Hepatocyte (in vitro differentiated cells): ENCODE data around the gene SLC35F5. TPM values are rescaled to one million over a fixed set of nuclear protein-coding genes. Genes with fewer than 3 reads are reported as not detected.
A peak's percentile ranks its signal among the peaks of the same experiment; 100 is the strongest.
"Not testable (repeated sequence)": the region's sequence is repeated elsewhere in the genome, so short reads cannot be mapped to it uniquely, and the experiment has no call there.

ENCODE experiments used
- DNase-seq: peaks from one replicate; pipeline ENCODE4 v3.0.0-alpha.2; 2016; ENCODE audit warnings: low spot score
- H2AFZ ChIP-seq: fragments of 200-600 bp; sonication (generic); 2 replicates; pipeline ENCODE4 v1.6.0; 2016; ENCODE audit warnings: antibody characterized with exemption, mild to moderate bottlenecking
- H3K27ac ChIP-seq: fragments of 200-600 bp; sonication (generic); 2 replicates; pipeline ENCODE4 v1.5.1; 2016; ENCODE audit warnings: mild to moderate bottlenecking
- H3K27me3 ChIP-seq: fragments of 200-600 bp; sonication (generic); 2 replicates; pipeline ENCODE4 v1.6.1; 2016
- H3K36me3 ChIP-seq: fragments of 200-600 bp; sonication (generic); replicated peaks from 2 replicates; pipeline ENCODE4 v1.5.1; 2016; ENCODE audit warnings: low read depth; ENCODE audit not compliant: insufficient read depth
- H3K4me1 ChIP-seq: fragments of 200-600 bp; sonication (generic); 2 replicates; pipeline ENCODE4 v1.5.1; 2016; ENCODE audit warnings: mild to moderate bottlenecking, moderate library complexity; ENCODE audit not compliant: insufficient read depth
- H3K4me2 ChIP-seq: fragments of 200-600 bp; sonication (generic); 2 replicates; pipeline ENCODE4 v1.6.0; 2016
- H3K4me3 ChIP-seq: fragments of 200-600 bp; sonication (generic); 2 replicates; pipeline ENCODE4 v1.5.1; 2016; ENCODE audit warnings: mild to moderate bottlenecking
- H3K79me2 ChIP-seq: fragments of 200-600 bp; sonication (generic); 2 replicates; pipeline ENCODE4 v1.6.0; 2017; ENCODE audit warnings: mild to moderate bottlenecking
- H3K9me2 ChIP-seq: fragments of 200-600 bp; sonication (generic); replicated peaks from 2 replicates; pipeline ENCODE4 v1.6.0; 2017; ENCODE audit warnings: mild to moderate bottlenecking; ENCODE audit not compliant: insufficient read depth
- H3K9me3 ChIP-seq: fragments of 200-600 bp; sonication (generic); 2 replicates; pipeline ENCODE4 v1.5.1; 2016; ENCODE audit warnings: low read depth, mild to moderate bottlenecking
- H4K20me1 ChIP-seq: fragments of 200-600 bp; sonication (generic); 2 replicates; pipeline ENCODE4 v1.6.0; 2016; ENCODE audit warnings: mild to moderate bottlenecking; ENCODE audit not compliant: insufficient read depth, poor library complexity, severe bottlenecking
- EZH2 ChIP-seq: fragments of 200-600 bp; sonication (generic); IDR thresholded peaks from 2 replicates; pipeline ENCODE4 v1.6.1; 2016; ENCODE audit warnings: antibody characterized with exemption, mild to moderate bottlenecking, borderline replicate concordance
- EZH2phosphoT487 ChIP-seq: fragments of 200-600 bp; sonication (generic); IDR thresholded peaks from one replicate; pipeline ENCODE4 v1.6.1; 2018; ENCODE audit warnings: antibody characterized with exemption, mild to moderate bottlenecking, low read depth, moderate library complexity; ENCODE audit not compliant: unreplicated experiment, severe bottlenecking
- WGBS: methylation state at CpG from one replicate; pipeline ENCODE4 v1.1.6; 2016; ENCODE audit warnings: low lambda C conversion rate; ENCODE audit errors: missing lambda C conversion rate; 5-methylcytosine and 5-hydroxymethylcytosine counted together
- polyA plus RNA-seq: library from polyadenylated mRNA; unstranded; fragments of >200 nt; fragmentation: Nextera tagmentation; extraction: Ambion mirVana; gene quantifications from 2 replicates; pipeline ENCODE4 v1.2.1, GENCODE V29; 2016
- total RNA-seq: library from RNA; depleted of rRNA; stranded (reverse); fragments of >200 nt; gene quantifications from 2 replicates; pipeline ENCODE4 v1.2.3, GENCODE V29; 2014
- TF ChIP-seq, protein P1 (sequence below): fragments of 200-600 bp; sonication (generic); IDR thresholded peaks from 2 replicates; pipeline ENCODE4 v1.5.1; 2016; ENCODE audit warnings: antibody characterized with exemption, mild to moderate bottlenecking; ENCODE audit not compliant: poor library complexity

The SLC35F5 gene
- total and polyA plus RNA-seq, 2 experiments from 2014 or later: 69.4 to 132 TPM

DNA sequence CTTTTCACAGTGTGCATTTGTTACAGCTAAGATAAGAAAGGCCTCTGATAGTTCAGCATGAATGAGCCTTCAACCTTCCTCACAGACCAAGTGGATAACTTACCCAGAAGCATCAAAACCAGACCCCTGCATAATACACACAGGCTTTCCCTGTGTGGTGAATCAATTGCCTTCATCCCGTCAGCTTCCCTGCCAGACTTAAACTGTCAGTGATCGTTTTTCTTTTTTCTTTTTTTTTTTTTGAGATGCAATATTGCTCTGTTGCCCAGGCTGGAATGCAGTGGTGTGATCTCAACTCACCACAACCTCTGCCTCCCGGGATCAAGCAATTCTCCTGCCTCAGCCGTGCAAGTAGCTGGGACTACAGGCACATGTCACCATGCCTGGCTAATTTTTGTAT, 20.5 kb upstream of the SLC35F5 start:
- Histone ChIP-seq H3K79me2 (no peaks in the 10 kb centered on the region), H2AFZ (no peak overlapping the region), H3K4me3 (no peak overlapping the region), H3K4me2 (no peak overlapping the region), H3K27ac (peak overlapping the region; percentile 56), H4K20me1 (no peaks in the 10 kb centered on the region), H3K27me3 (no peaks in the 10 kb centered on the region), H3K4me1 (no peaks in the 10 kb centered on the region), H3K36me3 (no peaks in the 10 kb centered on the region), H3K9me3 (no peaks in the 10 kb centered on the region), H3K9me2 (no peaks in the 10 kb centered on the region)
- TF ChIP-seq, protein P1, sequence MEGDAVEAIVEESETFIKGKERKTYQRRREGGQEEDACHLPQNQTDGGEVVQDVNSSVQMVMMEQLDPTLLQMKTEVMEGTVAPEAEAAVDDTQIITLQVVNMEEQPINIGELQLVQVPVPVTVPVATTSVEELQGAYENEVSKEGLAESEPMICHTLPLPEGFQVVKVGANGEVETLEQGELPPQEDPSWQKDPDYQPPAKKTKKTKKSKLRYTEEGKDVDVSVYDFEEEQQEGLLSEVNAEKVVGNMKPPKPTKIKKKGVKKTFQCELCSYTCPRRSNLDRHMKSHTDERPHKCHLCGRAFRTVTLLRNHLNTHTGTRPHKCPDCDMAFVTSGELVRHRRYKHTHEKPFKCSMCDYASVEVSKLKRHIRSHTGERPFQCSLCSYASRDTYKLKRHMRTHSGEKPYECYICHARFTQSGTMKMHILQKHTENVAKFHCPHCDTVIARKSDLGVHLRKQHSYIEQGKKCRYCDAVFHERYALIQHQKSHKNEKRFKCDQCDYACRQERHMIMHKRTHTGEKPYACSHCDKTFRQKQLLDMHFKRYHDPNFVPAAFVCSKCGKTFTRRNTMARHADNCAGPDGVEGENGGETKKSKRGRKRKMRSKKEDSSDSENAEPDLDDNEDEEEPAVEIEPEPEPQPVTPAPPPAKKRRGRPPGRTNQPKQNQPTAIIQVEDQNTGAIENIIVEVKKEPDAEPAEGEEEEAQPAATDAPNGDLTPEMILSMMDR: no peak
- TF ChIP-seq EZH2: no peak
- TF ChIP-seq EZH2phosphoT487: no peak
- whole genome bisulfite sequencing: 65% methylated on average over 4 of the region's 4 CpGs
- DNase-seq: no peak

DNA sequence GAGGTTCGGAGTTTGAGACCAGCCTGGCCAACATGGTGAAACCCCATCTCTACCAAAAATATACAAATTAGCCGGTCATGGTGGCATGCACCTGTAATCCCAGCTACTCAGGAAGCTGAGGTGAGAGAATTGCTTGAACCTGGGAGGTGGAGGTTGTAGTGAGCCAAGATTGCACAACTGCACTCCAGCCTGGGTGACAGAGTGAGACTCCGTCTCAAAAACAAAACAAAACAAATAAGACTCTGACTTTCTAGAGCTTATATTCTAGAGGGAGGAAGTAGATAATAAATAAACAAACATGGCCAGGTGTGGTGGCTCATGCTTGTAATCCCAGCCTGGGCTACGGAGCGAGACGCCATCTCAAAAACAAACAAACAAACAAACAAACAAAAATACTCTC, 18.2 kb upstream of the SLC35F5 start:
- not testable (repeated sequence) for H3K79me2 ChIP-seq, H3K27me3 ChIP-seq, H3K27ac ChIP-seq, H4K20me1 ChIP-seq, H3K36me3 ChIP-seq, H3K4me3 ChIP-seq, H3K9me3 ChIP-seq, H3K9me2 ChIP-seq, DNase-seq, H3K4me2 ChIP-seq, H2AFZ ChIP-seq, H3K4me1 ChIP-seq
- WGBS: 92% methylated on average over 6 of the region's 6 CpGs

DNA sequence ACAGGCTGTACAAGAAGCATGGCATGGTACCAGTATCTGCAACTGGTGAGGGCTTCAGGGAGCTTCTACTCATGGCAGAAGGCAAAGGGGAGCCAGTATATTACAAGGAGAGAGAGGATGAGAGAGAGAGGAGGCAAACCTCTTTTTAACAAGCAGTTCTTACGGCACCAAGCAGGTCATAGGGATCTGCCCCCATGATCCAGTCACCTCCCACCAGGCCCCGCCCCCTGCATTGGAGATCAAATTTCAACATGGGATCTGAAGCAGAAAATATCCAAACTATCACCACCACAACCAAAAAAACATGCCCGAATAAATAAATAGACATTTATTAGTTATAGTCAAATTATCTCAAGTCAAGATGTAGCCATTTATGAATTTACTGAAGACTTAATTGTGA, 14.5 kb upstream of the SLC35F5 start:
- no peak for DNase-seq
- Histone ChIP-seq H4K20me1 (no peaks in the 10 kb centered on the region), H3K9me3 (no peaks in the 10 kb centered on the region), H3K27ac (no peak overlapping the region), H3K27me3 (no peaks in the 10 kb centered on the region), H2AFZ (no peak overlapping the region), H3K79me2 (no peaks in the 10 kb centered on the region), H3K4me2 (no peak overlapping the region), H3K4me1 (no peaks in the 10 kb centered on the region), H3K4me3 (no peak overlapping the region), H3K9me2 (no peaks in the 10 kb centered on the region), H3K36me3 (no peaks in the 10 kb centered on the region)
- TF ChIP-seq, protein P1: no peak
- TF ChIP-seq EZH2 (no peak), EZH2phosphoT487 (no peak)
- WGBS: 65% methylated on average over 3 of the region's 3 CpGs

DNA sequence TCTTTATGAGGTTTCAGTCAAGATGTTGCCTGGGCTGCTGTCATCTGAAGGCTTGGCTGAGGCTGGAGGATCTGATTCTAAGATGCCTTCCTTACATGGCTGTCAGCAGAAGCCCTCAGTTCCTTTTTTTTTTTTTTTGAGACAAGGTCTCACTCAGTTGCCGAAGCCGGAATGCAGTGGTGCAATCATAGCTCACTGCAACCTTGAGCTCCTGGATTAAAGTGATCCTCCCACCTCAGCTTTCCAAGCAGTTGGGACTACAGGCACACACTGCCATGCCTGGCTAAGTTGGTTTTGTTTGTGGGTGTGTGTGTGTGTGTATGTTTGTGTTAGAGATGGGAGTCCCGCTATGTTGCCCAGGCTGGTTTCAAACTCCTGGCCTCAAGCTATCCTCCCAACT, 13.1 kb upstream of the SLC35F5 start:
- no peaks in the 10 kb centered on the region for H3K79me2 ChIP-seq
- no peaks in the 10 kb centered on the region for H3K9me2 ChIP-seq
- H3K27me3 ChIP-seq: no peaks in the 10 kb centered on the region
- H3K9me3 ChIP-seq: no peaks in the 10 kb centered on the region
- H3K27ac ChIP-seq: no peak overlapping the region
- 95% methylated on average over 3 of the region's 3 CpGs for WGBS
- DNase-seq: no peak
- H3K4me3 ChIP-seq: no peak overlapping the region
- no peak overlapping the region for H3K4me2 ChIP-seq
- no peak overlapping the region for H2AFZ ChIP-seq
- no peaks in the 10 kb centered on the region for H4K20me1 ChIP-seq
- no peak for TF ChIP-seq EZH2
- TF ChIP-seq, protein P1: no peak
- TF ChIP-seq EZH2phosphoT487: no peak
- H3K4me1 ChIP-seq: no peaks in the 10 kb centered on the region
- H3K36me3 ChIP-seq: no peaks in the 10 kb centered on the region
